GM12864 (cell line): Measurements from ENCODE around the gene ST7.
A peak's percentile ranks its signal among the peaks of the same experiment; 100 is the strongest.
"Not testable (repeated sequence)": the region's sequence is repeated elsewhere in the genome, so short reads cannot be mapped to it uniquely, and the experiment has no call there.

ENCODE experiments used
- DNase-seq: peaks from one replicate; pipeline ENCODE4 v3.0.0-alpha.2; 2011; ENCODE audit warnings: low read depth
- H3K4me3 ChIP-seq: 2 replicates; pipeline ENCODE4 v1.5.1; 2011; ENCODE audit warnings: mild to moderate bottlenecking, low read depth, low read length, control low read depth
- TF ChIP-seq, protein P1 (sequence below): IDR thresholded peaks from 2 replicates; pipeline ENCODE4 v1.5.1; 2011; ENCODE audit warnings: low read depth, mild to moderate bottlenecking, moderate library complexity, low read length, control low read depth, inconsistent platforms; ENCODE audit errors: missing control alignments

ST7 gene

DNA sequence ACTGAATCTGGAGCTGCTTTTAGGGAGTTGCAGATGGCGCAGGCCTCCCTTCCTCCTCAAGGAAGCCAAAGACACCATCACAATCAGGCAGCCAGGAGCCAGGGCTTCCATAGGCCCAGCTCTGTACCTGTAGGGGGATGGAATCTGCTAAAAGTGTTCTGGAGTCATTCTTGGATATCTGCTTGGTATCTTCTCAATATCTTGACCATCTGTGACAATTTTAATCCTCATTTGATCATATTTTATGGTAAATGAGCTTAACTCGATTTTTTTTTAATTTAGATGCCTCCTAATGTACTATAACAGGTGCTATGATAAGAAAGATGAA lies 3.1 kb downstream of the ST7 start:
- TF ChIP-seq, protein P1, sequence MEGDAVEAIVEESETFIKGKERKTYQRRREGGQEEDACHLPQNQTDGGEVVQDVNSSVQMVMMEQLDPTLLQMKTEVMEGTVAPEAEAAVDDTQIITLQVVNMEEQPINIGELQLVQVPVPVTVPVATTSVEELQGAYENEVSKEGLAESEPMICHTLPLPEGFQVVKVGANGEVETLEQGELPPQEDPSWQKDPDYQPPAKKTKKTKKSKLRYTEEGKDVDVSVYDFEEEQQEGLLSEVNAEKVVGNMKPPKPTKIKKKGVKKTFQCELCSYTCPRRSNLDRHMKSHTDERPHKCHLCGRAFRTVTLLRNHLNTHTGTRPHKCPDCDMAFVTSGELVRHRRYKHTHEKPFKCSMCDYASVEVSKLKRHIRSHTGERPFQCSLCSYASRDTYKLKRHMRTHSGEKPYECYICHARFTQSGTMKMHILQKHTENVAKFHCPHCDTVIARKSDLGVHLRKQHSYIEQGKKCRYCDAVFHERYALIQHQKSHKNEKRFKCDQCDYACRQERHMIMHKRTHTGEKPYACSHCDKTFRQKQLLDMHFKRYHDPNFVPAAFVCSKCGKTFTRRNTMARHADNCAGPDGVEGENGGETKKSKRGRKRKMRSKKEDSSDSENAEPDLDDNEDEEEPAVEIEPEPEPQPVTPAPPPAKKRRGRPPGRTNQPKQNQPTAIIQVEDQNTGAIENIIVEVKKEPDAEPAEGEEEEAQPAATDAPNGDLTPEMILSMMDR = no peak

DNA sequence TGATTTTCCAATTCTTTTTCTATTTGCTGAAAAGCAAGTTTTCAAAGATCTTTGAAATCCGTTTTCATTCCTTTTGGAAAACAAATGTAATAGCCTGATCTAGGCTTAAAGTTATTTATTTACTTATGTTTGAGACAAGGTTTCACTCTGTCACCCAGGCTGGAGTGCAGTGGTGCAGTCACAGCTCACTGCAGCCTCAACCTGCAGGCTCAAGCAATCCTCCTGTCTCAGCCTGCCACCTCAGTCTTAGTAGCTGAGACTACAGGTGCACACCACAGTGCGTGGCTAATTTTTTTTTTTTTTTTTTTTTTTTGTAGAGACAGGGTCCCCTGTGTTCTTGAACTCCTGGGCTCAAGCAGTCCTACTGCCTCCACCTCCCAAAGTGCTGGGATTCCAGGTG lies 4.6 kb downstream of the ST7 start:
- DNase-seq = no peak
- H3K4me3 ChIP-seq = no peak overlapping the region
- TF ChIP-seq, protein P1 = no peak

More for the DNA sequence above, 3.1 kb downstream of the ST7 start:
- peak overlapping the region; percentile 25; the same call in 1 of the 2 replicates for H3K4me3 ChIP-seq
- DNase-seq = no peak

DNA sequence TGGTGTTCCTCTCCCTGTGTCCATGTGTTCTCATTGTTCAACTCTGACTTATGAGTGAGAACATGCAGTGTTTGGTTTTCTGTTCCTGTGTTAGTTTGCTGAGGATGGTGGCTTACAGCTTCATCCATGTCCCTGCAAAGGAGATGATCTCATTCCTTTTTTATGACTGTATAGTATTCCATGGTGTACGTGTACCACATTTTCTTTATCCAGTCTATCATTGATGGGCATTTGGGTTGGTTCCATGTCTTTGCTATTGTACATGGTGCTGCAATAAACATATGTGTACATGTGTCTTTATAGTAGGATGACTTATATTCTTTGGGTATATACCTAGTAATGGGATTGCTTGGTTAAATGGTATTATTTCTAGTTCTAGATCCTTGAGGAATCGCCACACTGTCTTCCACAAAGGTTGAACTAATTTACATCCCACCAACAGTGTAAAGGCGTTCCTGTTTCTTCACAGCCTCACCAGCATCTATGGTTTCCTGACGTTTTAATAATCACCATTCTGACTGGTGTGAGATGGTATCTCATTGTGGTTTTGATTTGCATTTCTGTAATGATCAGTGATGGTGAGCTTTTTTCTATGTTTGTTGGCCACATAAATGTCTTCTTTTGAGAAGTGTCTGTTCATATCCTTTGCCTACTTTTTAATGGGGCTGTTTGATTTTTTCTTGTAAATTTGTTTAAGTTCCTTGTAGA lies 8.8 kb downstream of the ST7 start:
- H3K4me3 ChIP-seq, DNase-seq: not testable (repeated sequence)

DNA sequence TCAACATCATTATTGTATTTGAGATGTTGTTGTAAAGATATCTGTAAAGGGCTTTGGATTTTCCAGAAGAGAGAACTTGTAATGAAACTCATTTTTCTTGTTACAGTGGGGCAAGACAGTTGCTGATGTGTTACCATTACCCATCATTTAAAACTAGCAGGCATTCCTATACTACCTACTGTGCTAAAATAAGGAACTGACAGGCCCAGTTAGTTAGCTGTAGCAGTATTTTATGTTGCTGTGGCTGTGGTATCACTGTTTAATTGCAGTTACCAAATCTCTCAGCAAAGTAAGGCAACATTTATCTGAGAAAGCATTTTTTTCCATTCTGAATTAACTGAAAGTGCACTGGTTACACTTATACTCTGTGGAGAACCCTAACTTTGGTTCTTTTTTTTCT lies 9.9 kb downstream of the ST7 start:
- no peak overlapping the region for H3K4me3 ChIP-seq
- no peak for DNase-seq
- TF ChIP-seq, protein P1 = no peak

DNA sequence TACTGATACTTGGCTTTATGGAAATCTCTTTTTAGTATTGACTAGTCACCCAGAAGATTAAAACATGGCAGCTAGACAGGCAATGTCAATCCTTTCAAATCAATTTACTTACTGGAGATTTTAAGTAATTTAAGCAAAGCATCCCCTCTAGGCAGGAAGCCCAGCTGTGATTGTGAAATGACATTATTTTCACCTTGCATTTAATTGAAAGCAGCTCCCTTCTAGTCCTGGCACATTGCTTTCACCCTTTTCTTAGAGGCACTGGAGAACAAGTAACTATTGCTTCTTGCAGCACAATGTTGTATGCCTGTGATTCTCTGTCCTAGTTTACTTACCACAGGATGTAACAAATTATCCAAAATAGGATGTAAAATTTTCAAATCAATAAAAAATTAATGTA lies 13.3 kb downstream of the ST7 start:
- H3K4me3 ChIP-seq = no peak overlapping the region
- TF ChIP-seq, protein P1 = no peak
- DNase-seq = no peak

DNA sequence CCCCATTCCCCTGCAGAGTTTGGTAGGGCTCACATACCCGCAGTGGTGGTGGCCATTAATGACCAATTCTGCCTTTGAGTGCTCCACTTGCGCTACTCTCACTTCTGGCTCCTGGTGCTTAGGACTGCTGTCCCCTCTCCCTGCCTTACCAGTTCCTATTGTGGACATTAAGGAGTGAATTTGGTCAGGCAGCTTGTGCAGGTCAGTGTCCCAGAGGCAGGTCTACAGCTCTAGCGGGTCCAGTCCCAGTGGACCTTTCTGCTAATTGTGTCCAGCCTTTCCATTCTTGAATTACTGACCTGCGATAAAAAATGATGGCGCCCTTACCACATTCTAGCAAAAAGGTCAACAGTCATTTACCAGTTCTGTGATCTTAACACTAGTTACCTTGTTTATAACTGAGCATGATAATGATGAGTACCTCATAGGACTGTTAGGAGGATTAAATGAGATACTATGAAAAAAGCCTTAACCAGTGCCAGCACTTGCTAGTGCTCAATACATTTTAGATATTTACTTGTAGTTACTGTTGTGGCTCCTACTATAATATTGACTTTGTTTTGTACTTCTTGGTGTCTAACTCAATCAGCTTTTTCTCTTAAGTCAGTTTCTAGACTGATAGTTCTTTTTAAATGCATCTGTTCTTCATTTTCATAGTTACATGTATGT lies 14.1 kb downstream of the ST7 start:
- H3K4me3 ChIP-seq = no peak overlapping the region
- TF ChIP-seq, protein P1 = no peak
- DNase-seq = no peak

DNA sequence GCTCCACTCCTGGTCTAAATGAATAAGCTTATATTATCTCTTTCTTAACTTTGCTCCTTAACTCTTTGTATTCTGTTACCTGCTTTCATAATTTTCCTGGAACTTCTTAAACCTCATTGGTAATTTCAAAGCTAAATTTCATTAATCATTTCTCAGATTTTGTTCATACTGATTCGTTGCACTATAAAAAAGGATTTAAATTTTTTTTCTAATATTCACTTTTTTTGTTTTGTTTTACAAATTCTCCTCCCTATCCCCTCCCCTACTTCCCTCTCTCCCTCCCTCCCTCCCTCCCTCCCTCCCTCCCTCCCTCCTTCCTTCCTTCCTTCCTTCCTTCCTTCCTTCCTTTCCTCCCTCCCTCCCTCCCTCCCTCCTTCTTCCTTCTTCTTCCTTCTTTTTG lies 14.7 kb downstream of the ST7 start:
- no peak for DNase-seq
- TF ChIP-seq, protein P1 = no peak
- no peak overlapping the region for H3K4me3 ChIP-seq
